HepG2 (cell line): ENCODE results near the gene SPC24. TPM values are rescaled to one million over a fixed set of nuclear protein-coding genes. Genes with fewer than 3 reads are reported as not detected.
"Not testable (repeated sequence)": the region's sequence is repeated elsewhere in the genome, so short reads cannot be mapped to it uniquely, and the experiment has no call there.

Experiments
- ATAC-seq: fragments of 200-7000 bp; cut with Tn5 transposase; 3 replicates; pipeline ENCODE4 v1.9.1; 2020; ENCODE audit warnings: mild to moderate bottlenecking, moderate library complexity
- BruUV-seq: library from RNA; stranded (reverse); fragments of 400-500 nt; replicated peaks from 2 replicates; lab custom pipeline; 2021; lab: Mats Ljungman, UMichigan
- CTCF ChIA-PET: fragments of 300-600 bp; formaldehyde crosslinking; extraction: SDS; loops from one replicate; lab custom pipeline; 2021; ENCODE audit warnings: low total read pairs, inconsistent platforms, low intra/inter-chr PET ratio; lab: Yijun Ruan, JAX
- POLR2A ChIA-PET: fragments of 350-600 bp; sonication (Branson Sonifier 250); formaldehyde crosslinking; loops from one replicate; lab custom pipeline; 2020; ENCODE audit warnings: antibody characterized with exemption, inconsistent platforms; lab: Yijun Ruan, JAX
- DNase-seq: peaks from one replicate; pipeline ENCODE4 v3.0.0-alpha.2; 2015; ENCODE audit warnings: low spot score
- FAIRE-seq: peaks from 3 replicates; lab custom pipeline; 2011; peaks lifted over from hg19 to GRCh38; lab: Jason Lieb, UNC
- H2AFZ ChIP-seq: one replicate; pipeline ENCODE4 v1.6.1; 2011; ENCODE audit warnings: low read length, inconsistent platforms
- H3K27ac ChIP-seq: fragments of 300-600 bp; 3 replicates; pipeline ENCODE4 v1.8.0; 2011; ENCODE audit warnings: mixed run types, mild to moderate bottlenecking, mixed read lengths, low read length, inconsistent platforms; ENCODE audit not compliant: insufficient read depth; ENCODE audit errors: extremely low read length
- H3K27me3 ChIP-seq, 2 experiments: fragments of 200-600 bp in 1 of 2; 2 replicates in 1 of 2; 3 replicates in 1 of 2; pipeline versions ENCODE4 v1.6.0 to v1.8.0; 2011; ENCODE audit warnings: low read length in 2 of 2, mild to moderate bottlenecking in 2 of 2, moderate library complexity in 2 of 2, inconsistent platforms in 1 of 2; ENCODE audit not compliant: insufficient read depth in 2 of 2, control insufficient read depth in 1 of 2
- H3K36me3 ChIP-seq, 2 experiments: fragments of 200-600 bp in 1 of 2; replicated peaks in 1 of 2; 2 replicates in 1 of 2; 3 replicates in 1 of 2; pipeline versions ENCODE4 v1.5.1 to v1.8.0; 2011; ENCODE audit warnings: low read length in 2 of 2, inconsistent platforms in 1 of 2; ENCODE audit not compliant: insufficient read depth in 2 of 2, control insufficient read depth in 1 of 2
- H3K4me1 ChIP-seq: 2 replicates; pipeline ENCODE4 v1.5.1; 2012; ENCODE audit warnings: low read length, inconsistent platforms; ENCODE audit not compliant: insufficient read depth
- H3K4me2 ChIP-seq: 2 replicates; pipeline ENCODE4 v1.6.0; 2011; ENCODE audit warnings: low read depth, low read length, inconsistent platforms
- H3K4me3 ChIP-seq, 3 experiments: fragments of 200-600 bp in 1 of 3; sonication (generic), shearing (Covaris generic) in 1 of 3; replicated peaks in 1 of 3; 2 replicates each; pipeline ENCODE4 v1.5.1; 2011 to 2016; ENCODE audit warnings: low read length in 3 of 3, inconsistent platforms in 2 of 3, low read depth in 2 of 3, mild to moderate bottlenecking in 2 of 3, control low read depth in 1 of 3, mixed read lengths in 1 of 3; ENCODE audit not compliant: insufficient read depth in 1 of 3
- H3K79me2 ChIP-seq: one replicate; pipeline ENCODE4 v1.6.1; 2011; ENCODE audit warnings: low read length, inconsistent platforms; ENCODE audit not compliant: insufficient read depth
- H3K9ac ChIP-seq: 2 replicates; pipeline ENCODE4 v1.6.0; 2011; ENCODE audit warnings: mild to moderate bottlenecking, low read depth, low read length, inconsistent platforms; ENCODE audit not compliant: insufficient read depth
- H3K9me3 ChIP-seq: 2 replicates; pipeline ENCODE4 v1.5.1; 2012; ENCODE audit warnings: mild to moderate bottlenecking, low read length
- H4K20me1 ChIP-seq: 2 replicates; pipeline ENCODE4 v1.6.0; 2011; ENCODE audit warnings: inconsistent platforms, mild to moderate bottlenecking, low read length, moderate library complexity; ENCODE audit not compliant: insufficient read depth
- KIAA2018 ChIP-seq: sonication (generic); formaldehyde crosslinking; IDR thresholded peaks from 2 replicates; pipeline ENCODE4 v1.5.0; 2020; ENCODE audit warnings: mild to moderate bottlenecking, missing genetic modification reagents, borderline replicate concordance
- NFKB2 ChIP-seq: sonication (generic); formaldehyde crosslinking; IDR thresholded peaks from 2 replicates; pipeline ENCODE4 v1.4.0; 2020; ENCODE audit warnings: missing genetic modification reagents, borderline replicate concordance
- ZNF337 ChIP-seq: sonication (generic); formaldehyde crosslinking; IDR thresholded peaks from 2 replicates; pipeline ENCODE4 v1.5.1; 2020; ENCODE audit warnings: missing genetic modification reagents, low read depth, mild to moderate bottlenecking, borderline replicate concordance
- ZNF552 ChIP-seq: sonication (generic); formaldehyde crosslinking; IDR thresholded peaks from 2 replicates; pipeline ENCODE4 v1.9.0; 2022; ENCODE audit warnings: missing genetic modification reagents, mild to moderate bottlenecking, borderline replicate concordance
- WGBS: methylation state at CpG from one replicate; pipeline ENCODE4 v1.1.6; 2017; ENCODE audit warnings: low lambda C conversion rate; 5-methylcytosine and 5-hydroxymethylcytosine counted together
- in situ Hi-C: cut with HindIII; loops from 2 replicates; pipeline ENCODE4 v1.10.0; 2017; ENCODE audit warnings: low pct_unique_long_range_greater_than_20kb; ENCODE audit not compliant: extremely low pct_ligation_motif_present
- intact Hi-C: fragments of 100-400 bp; cut with micrococcal nuclease; formaldehyde crosslinking; loops from one replicate; pipeline ENCODE4 v1.10.0; 2022; ENCODE audit not compliant: unreplicated experiment
- polyA plus RNA-seq, 8 experiments: library from polyadenylated mRNA; depleted of rRNA in 3 of 8; stranded (reverse) in 7 of 8; unstranded in 1 of 8; fragments of >200 nt; fragmentation: Illumina TruSeq in 4 of 8; extraction: Trizol in 4 of 8; gene quantifications; 2 replicates each; pipeline versions ENCODE4 v1.2.1 to v1.2.3, GENCODE V29; 2011 to 2016; ENCODE audit warnings: low read depth in 4 of 8, missing spikeins in 1 of 8, mixed read lengths in 1 of 8; ENCODE audit not compliant: insufficient read depth in 1 of 8
- total RNA-seq, 5 experiments: library from RNA; depleted of rRNA; stranded (reverse); fragments of >200 nt; fragmentation: Illumina TruSeq; extraction: Trizol; gene quantifications; 2 replicates each; pipeline ENCODE4 v1.2.3, GENCODE V29; 2016; ENCODE audit warnings: low read depth in 1 of 5

The SPC24 gene
- total and polyA plus RNA-seq, 2 of the 13 experiments (the other 11 are each of a cell fraction or from before 2014, with no cell fraction given) = 10.0 to 46.2 TPM

GRCh38 chr19:11179716-11180297 is 24.2 kb upstream of the SPC24 start (continued):
- TF ChIP-seq KIAA2018 (CRISPR knock-in tag) (no peak), ZNF552 (CRISPR knock-in tag) (no peak), ZNF337 (CRISPR knock-in tag) (no peak), NFKB2 (CRISPR knock-in tag) (no peak)

- H3K4me2 ChIP-seq, H3K27me3 ChIP-seq, DNase-seq, CTCF ChIA-PET, intact Hi-C loops, H3K4me1 ChIP-seq, BruUV-seq, POLR2A ChIA-PET, H3K79me2 ChIP-seq, H3K27ac ChIP-seq, H2AFZ ChIP-seq, H3K9me3 ChIP-seq, H3K9ac ChIP-seq, FAIRE-seq, H4K20me1 ChIP-seq, H3K4me3 ChIP-seq, in situ Hi-C loops, ATAC-seq: not testable (repeated sequence)
- WGBS = 97% methylated on average over 9 of the region's 9 CpGs
- H3K36me3 ChIP-seq = peaks cover 0 to 11% of the 10 kb centered on the region in 2 experiments; a peak in 1 of 5 replicates
Measured at GRCh38 chr19:11179145-11179465, 23.5 kb upstream of the SPC24 start.
